ENCODE data around the gene CNIH1.
"Not testable (repeated sequence)": the region's sequence is repeated elsewhere in the genome, so short reads cannot be mapped to it uniquely, and the experiment has no call there.

The CNIH1 gene

DNA sequence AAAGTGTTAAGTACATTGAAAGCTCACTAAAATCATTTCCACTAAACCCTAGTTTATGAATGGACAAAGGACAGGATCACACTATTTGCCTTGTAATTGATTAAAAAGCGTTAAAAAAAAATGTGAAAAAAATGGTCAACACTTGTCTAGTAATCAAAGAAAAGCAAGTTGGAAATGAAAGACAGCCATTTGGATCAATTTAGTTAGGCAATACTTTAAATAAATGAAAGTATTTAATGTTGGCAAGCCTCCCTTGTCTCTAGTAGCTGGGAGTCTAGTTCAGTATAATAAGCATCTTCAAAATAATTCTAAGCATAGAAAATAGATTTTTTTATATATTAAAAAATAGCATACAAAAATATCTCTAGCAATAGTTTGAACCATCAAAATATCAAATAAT is 14.2 kb upstream of the CNIH1 start:
- Histone ChIP-seq H3K9ac (ENCODE audit: low read length) (no peak overlapping the region), H3K27ac (ENCODE audit: low read depth, low read length, poor library complexity, severe bottlenecking) (no peak overlapping the region), H4K20me1 (ENCODE audit: insufficient read depth, low read length) (no peaks in the 10 kb centered on the region), H2AFZ (ENCODE audit: low read length) (no peak overlapping the region), H3K9me2 (ENCODE audit: low read depth, low read length) (no peaks in the 10 kb centered on the region), H3K27me3 (ENCODE audit: insufficient read depth, low read length) (no peaks in the 10 kb centered on the region), H3F3A (ENCODE audit: insufficient read depth, low read length) (no peaks in the 10 kb centered on the region), H3K36me3 (ENCODE audit: insufficient read depth, low read length) (no peaks in the 10 kb centered on the region), H3K9me3 (ENCODE audit: low read length) (peaks cover 10% of the 10 kb centered on the region), H3K79me2 (ENCODE audit: insufficient read depth, low read length) (no peaks in the 10 kb centered on the region), H3K4me2 (ENCODE audit: low read length) (no peak overlapping the region), H3K4me1 (ENCODE audit: insufficient read depth, low read length, severe bottlenecking) (no peaks in the 10 kb centered on the region), H3K4me3 (ENCODE audit: low read depth, low read length, poor library complexity, severe bottlenecking) (no peak overlapping the region)
- TF ChIP-seq EZH2 (IDR thresholded peaks at IDR 0.05; ENCODE audit: borderline replicate concordance, low read length), result no peak
- TF ChIP-seq, protein P1, sequence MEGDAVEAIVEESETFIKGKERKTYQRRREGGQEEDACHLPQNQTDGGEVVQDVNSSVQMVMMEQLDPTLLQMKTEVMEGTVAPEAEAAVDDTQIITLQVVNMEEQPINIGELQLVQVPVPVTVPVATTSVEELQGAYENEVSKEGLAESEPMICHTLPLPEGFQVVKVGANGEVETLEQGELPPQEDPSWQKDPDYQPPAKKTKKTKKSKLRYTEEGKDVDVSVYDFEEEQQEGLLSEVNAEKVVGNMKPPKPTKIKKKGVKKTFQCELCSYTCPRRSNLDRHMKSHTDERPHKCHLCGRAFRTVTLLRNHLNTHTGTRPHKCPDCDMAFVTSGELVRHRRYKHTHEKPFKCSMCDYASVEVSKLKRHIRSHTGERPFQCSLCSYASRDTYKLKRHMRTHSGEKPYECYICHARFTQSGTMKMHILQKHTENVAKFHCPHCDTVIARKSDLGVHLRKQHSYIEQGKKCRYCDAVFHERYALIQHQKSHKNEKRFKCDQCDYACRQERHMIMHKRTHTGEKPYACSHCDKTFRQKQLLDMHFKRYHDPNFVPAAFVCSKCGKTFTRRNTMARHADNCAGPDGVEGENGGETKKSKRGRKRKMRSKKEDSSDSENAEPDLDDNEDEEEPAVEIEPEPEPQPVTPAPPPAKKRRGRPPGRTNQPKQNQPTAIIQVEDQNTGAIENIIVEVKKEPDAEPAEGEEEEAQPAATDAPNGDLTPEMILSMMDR (IDR thresholded peaks at IDR 0.05; ENCODE audit: low read length), result no peak

DNA sequence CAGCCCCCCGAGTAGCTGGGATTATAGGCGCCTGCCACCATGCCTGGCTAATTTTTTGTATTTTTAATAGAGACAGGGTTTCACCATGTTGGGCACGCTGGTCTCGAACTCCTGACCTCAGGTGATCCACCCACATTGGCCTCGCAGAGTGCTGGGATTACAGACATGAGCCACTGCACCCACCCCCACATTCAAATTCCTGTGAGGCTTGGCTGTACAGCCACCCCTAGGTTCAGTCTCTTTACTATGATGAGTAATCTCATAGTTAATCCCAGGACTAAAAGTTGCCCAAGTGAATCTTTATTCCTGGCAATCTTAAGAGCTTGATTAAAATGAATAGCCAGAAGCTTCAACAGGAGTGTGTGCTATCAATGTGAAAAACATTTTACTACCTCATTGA is 12.8 kb upstream of the CNIH1 start:
- H3K36me3 ChIP-seq (ENCODE audit: insufficient read depth, low read length); H3K9me3 ChIP-seq (ENCODE audit: low read length); H3F3A ChIP-seq (ENCODE audit: insufficient read depth, low read length); H2AFZ ChIP-seq (ENCODE audit: low read length); H3K4me2 ChIP-seq (ENCODE audit: low read length); H3K9ac ChIP-seq (ENCODE audit: low read length); H3K27ac ChIP-seq (ENCODE audit: low read depth, low read length, poor library complexity, severe bottlenecking); H4K20me1 ChIP-seq (ENCODE audit: insufficient read depth, low read length); H3K9me2 ChIP-seq (ENCODE audit: low read depth, low read length); H3K79me2 ChIP-seq (ENCODE audit: insufficient read depth, low read length); H3K4me1 ChIP-seq (ENCODE audit: insufficient read depth, low read length, severe bottlenecking); H3K27me3 ChIP-seq (ENCODE audit: insufficient read depth, low read length); H3K4me3 ChIP-seq (ENCODE audit: low read depth, low read length, poor library complexity, severe bottlenecking): not testable (repeated sequence)

DNA sequence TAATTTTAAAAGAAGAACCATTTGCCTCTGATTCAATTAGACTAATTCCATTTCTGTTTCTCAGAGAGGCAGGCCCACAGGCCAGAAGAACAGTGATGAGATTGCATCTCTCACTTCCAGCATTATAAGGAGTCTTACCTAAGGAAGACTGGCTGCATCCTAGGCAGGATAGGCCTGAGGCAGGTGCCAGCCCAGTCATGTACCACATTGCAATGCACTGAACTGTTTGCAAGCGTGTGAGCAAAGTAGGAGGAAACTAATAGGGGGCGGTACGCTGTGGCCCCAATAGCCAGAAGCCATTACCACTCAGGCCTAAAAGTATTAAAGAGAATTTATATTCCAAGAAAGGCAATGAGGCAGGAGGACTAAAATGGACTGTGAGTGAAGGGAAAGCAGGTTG is 12.1 kb upstream of the CNIH1 start:
- H3K4me1 ChIP-seq (ENCODE audit: insufficient read depth, low read length, severe bottlenecking), result no peaks in the 10 kb centered on the region
- H3K9me3 ChIP-seq (ENCODE audit: low read length), result no peaks in the 10 kb centered on the region
- no peak overlapping the region for H3K9ac ChIP-seq (ENCODE audit: low read length)
- H3K9me2 ChIP-seq (ENCODE audit: low read depth, low read length), result no peaks in the 10 kb centered on the region
- no peak overlapping the region for H3K4me2 ChIP-seq (ENCODE audit: low read length)
- no peak overlapping the region for H3K27ac ChIP-seq (ENCODE audit: low read depth, low read length, poor library complexity, severe bottlenecking)
- no peaks in the 10 kb centered on the region for H3K36me3 ChIP-seq (ENCODE audit: insufficient read depth, low read length)
- H3K27me3 ChIP-seq (ENCODE audit: insufficient read depth, low read length), result no peaks in the 10 kb centered on the region
- TF ChIP-seq, protein P1 (IDR thresholded peaks at IDR 0.05; ENCODE audit: low read length), result no peak
- TF ChIP-seq EZH2 (IDR thresholded peaks at IDR 0.05; ENCODE audit: borderline replicate concordance, low read length), result no peak
- no peaks in the 10 kb centered on the region for H3F3A ChIP-seq (ENCODE audit: insufficient read depth, low read length)
- H4K20me1 ChIP-seq (ENCODE audit: insufficient read depth, low read length), result no peaks in the 10 kb centered on the region
- no peak overlapping the region for H3K4me3 ChIP-seq (ENCODE audit: low read depth, low read length, poor library complexity, severe bottlenecking)
- H2AFZ ChIP-seq (ENCODE audit: low read length), result no peak overlapping the region
- no peaks in the 10 kb centered on the region for H3K79me2 ChIP-seq (ENCODE audit: insufficient read depth, low read length)

DNA sequence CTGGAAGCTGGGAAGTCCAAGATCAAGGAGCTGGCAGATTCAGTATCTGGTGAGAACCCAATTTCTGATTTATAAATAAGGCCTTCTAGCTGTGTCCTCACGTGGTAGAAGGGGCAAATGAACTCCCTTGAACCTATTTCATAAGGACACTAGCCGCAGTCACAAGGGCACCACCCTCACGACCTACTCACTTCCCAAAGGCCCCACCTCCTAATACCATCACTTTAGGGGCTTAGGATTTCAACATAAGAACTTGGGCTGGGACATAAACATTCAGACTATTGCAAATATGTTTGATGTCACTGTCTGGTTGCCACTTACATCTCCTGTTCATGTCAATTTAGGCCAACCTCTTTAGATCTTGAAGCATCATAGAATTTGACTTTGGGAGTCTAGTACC is 10.8 kb upstream of the CNIH1 start:
- TF ChIP-seq, protein P1 (IDR thresholded peaks at IDR 0.05; ENCODE audit: low read length), result no peak
- no peak for TF ChIP-seq EZH2 (IDR thresholded peaks at IDR 0.05; ENCODE audit: borderline replicate concordance, low read length)
- H3K36me3 ChIP-seq (ENCODE audit: insufficient read depth, low read length), result no peaks in the 10 kb centered on the region
- H3K27ac ChIP-seq (ENCODE audit: low read depth, low read length, poor library complexity, severe bottlenecking), result no peak overlapping the region
- no peak overlapping the region for H3K4me3 ChIP-seq (ENCODE audit: low read depth, low read length, poor library complexity, severe bottlenecking)
- H3K9me3 ChIP-seq (ENCODE audit: low read length), result no peaks in the 10 kb centered on the region
- no peak overlapping the region for H3K9ac ChIP-seq (ENCODE audit: low read length)
- no peaks in the 10 kb centered on the region for H3K4me1 ChIP-seq (ENCODE audit: insufficient read depth, low read length, severe bottlenecking)
- no peak overlapping the region for H2AFZ ChIP-seq (ENCODE audit: low read length)
- H3K4me2 ChIP-seq (ENCODE audit: low read length), result no peak overlapping the region
- no peaks in the 10 kb centered on the region for H4K20me1 ChIP-seq (ENCODE audit: insufficient read depth, low read length)
- H3K79me2 ChIP-seq (ENCODE audit: insufficient read depth, low read length), result no peaks in the 10 kb centered on the region
- no peaks in the 10 kb centered on the region for H3K27me3 ChIP-seq (ENCODE audit: insufficient read depth, low read length)
- H3F3A ChIP-seq (ENCODE audit: insufficient read depth, low read length), result no peaks in the 10 kb centered on the region
- H3K9me2 ChIP-seq (ENCODE audit: low read depth, low read length), result no peaks in the 10 kb centered on the region

Measured in OCI-LY1 (cell line).